GM18517 (cell line): Measurements from ENCODE around the gene HHEX.
"Not testable (repeated sequence)": the region's sequence is repeated elsewhere in the genome, so short reads cannot be mapped to it uniquely, and the experiment has no call there.

Source experiments
- ATAC-seq: cut with Tn5 transposase; IDR thresholded peaks from one replicate; pipeline ENCODE4 v1.9.1; 2021; ENCODE audit warnings: mild to moderate bottlenecking, moderate library complexity; ENCODE audit not compliant: unreplicated experiment

HHEX gene

GRCh38 chr10:92732958-92733357 is 43.2 kb downstream of the HHEX start:
- ATAC-seq = no peak

- ATAC-seq = no peak
Measured at GRCh38 chr10:92734301-92734700, 44.5 kb downstream of the HHEX start.

GRCh38 chr10:92735938-92736337 is 46.2 kb downstream of the HHEX start:
- no peak for ATAC-seq

- no peak for ATAC-seq
Measured at GRCh38 chr10:92737484-92737883, 47.7 kb downstream of the HHEX start.

- no peak for ATAC-seq
Measured at GRCh38 chr10:92740762-92741161, 51.0 kb downstream of the HHEX start.

- not testable (repeated sequence) for ATAC-seq
Measured at GRCh38 chr10:92741741-92742140, 52.0 kb downstream of the HHEX start.

GRCh38 chr10:92742331-92743228 is 52.8 kb downstream of the HHEX start:
- ATAC-seq = peak; percentile 98
